ENCODE measurements around the gene KDM5B. TPM values are rescaled to one million over a fixed set of nuclear protein-coding genes. Genes with fewer than 3 reads are reported as not detected.

Gene KDM5B
- polyA plus RNA-seq, 3 donors: 3.4 to 12.5 (median 10.6) TPM

DNA sequence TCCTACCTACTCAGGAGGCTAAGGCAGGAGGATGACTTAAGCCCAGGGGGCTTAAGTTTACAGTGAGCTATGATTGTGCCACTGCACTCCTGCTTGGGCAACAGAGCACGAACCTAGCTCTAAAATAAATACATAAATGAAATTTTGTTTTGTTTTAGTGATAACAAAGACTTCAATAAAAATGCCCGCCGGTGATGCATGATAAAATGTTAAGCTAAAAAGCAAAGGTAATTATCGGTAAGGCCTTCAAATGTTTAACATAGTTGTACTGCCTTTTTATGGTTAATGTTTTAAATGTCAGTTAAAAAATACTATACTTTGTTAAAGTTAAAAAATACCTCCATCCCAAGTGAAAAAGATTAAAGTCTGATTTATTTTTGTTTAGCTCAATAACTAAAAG lies 27.0 kb downstream of the KDM5B start:
- H3K9me3 ChIP-seq (replicated peaks in 1 of 2; ENCODE audit: control insufficient read depth in 1 of 2, insufficient read depth in 1 of 2, low read length in 2 of 2): no peaks in the 10 kb centered on the region
- Mint-ChIP-seq H3K9me3 (peaks cover 0 to 2% (median 0%) of the 10 kb centered on the region in 7 donors), H3K4me1 (peaks cover 3% of the 10 kb centered on the region), H3K27me3 (ENCODE audit: low read depth in 3 of 3) (no peaks in the 10 kb centered on the region), H3K27ac (no peak overlapping the region), H3K4me3 (no peak overlapping the region), H3K36me3 (peaks cover 4 to 9% of the 10 kb centered on the region in 2 donors)
- TF ChIP-seq, protein P1, sequence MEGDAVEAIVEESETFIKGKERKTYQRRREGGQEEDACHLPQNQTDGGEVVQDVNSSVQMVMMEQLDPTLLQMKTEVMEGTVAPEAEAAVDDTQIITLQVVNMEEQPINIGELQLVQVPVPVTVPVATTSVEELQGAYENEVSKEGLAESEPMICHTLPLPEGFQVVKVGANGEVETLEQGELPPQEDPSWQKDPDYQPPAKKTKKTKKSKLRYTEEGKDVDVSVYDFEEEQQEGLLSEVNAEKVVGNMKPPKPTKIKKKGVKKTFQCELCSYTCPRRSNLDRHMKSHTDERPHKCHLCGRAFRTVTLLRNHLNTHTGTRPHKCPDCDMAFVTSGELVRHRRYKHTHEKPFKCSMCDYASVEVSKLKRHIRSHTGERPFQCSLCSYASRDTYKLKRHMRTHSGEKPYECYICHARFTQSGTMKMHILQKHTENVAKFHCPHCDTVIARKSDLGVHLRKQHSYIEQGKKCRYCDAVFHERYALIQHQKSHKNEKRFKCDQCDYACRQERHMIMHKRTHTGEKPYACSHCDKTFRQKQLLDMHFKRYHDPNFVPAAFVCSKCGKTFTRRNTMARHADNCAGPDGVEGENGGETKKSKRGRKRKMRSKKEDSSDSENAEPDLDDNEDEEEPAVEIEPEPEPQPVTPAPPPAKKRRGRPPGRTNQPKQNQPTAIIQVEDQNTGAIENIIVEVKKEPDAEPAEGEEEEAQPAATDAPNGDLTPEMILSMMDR (IDR thresholded peaks at IDR 0.05): no peak
- peaks cover 61% of the 10 kb centered on the region for H3K79me2 ChIP-seq (ENCODE audit: insufficient read depth, low read length)
- peaks cover 69% of the 10 kb centered on the region for H4K20me1 ChIP-seq (ENCODE audit: insufficient read depth, low read length)
- no peak for DNase-seq
- no peak overlapping the region for H3K4me2 ChIP-seq (replicated peaks; ENCODE audit: extremely low read depth, low read length, poor library complexity, severe bottlenecking)
- no peak overlapping the region for H3K9ac ChIP-seq (ENCODE audit: insufficient read depth, low read length, poor library complexity, severe bottlenecking)
- H3K36me3 ChIP-seq (replicated peaks in 1 of 2; ENCODE audit: control insufficient read depth in 1 of 2, insufficient read depth in 2 of 2, low read length in 2 of 2): peaks cover under 1% of the 10 kb centered on the region in 2 donors
- intact Hi-C loops (cut with micrococcal nuclease): no loop called here
- no peaks in the 10 kb centered on the region for H3K27me3 ChIP-seq (ENCODE audit: control insufficient read depth in 2 of 2, insufficient read depth in 2 of 2, low read length in 2 of 2)
- no peak overlapping the region for H3K27ac ChIP-seq (ENCODE audit: low read depth in 1 of 2, low read length in 2 of 2)
- no peak overlapping the region for H2AFZ ChIP-seq (ENCODE audit: insufficient read depth, low read depth, low read length, poor library complexity, severe bottlenecking)
- H3K4me1 ChIP-seq (ENCODE audit: control insufficient read depth in 1 of 2, insufficient read depth in 2 of 2, low read length in 2 of 2): no peaks in the 10 kb centered on the region
- H3K4me3 ChIP-seq (replicated peaks in 1 of 3; ENCODE audit: low read depth in 2 of 3, low read length in 3 of 3): no peak overlapping the region
- no CpG with 5 or more reads among the region's 4 CpGs for WGBS (ENCODE audit: insufficient coverage)

DNA sequence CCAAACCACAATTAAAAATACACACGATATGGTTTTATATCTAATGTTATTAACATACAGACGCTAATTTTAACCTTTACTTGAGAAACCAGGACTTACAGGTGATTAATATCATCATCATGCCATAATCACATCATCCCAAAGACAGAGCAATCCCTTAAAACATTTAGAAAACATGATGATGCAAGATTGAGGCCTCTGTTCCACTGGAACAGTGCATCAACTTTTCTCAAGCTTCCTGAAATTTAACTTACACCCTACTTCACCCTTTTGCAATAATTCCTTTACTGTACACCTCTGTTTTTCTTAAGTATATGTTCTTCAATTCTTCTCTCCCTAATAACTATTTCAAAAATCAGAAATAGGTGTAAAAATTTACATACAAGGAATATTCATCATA lies 38.1 kb downstream of the KDM5B start:
- Histone ChIP-seq H3K79me2 (ENCODE audit: insufficient read depth, low read length) (no peaks in the 10 kb centered on the region), H4K20me1 (ENCODE audit: insufficient read depth, low read length) (no peaks in the 10 kb centered on the region), H2AFZ (ENCODE audit: insufficient read depth, low read depth, low read length, poor library complexity, severe bottlenecking) (no peak overlapping the region), H3K9ac (ENCODE audit: insufficient read depth, low read length, poor library complexity, severe bottlenecking) (no peak overlapping the region), H3K4me1 (ENCODE audit: control insufficient read depth in 1 of 2, insufficient read depth in 2 of 2, low read length in 2 of 2) (no peaks in the 10 kb centered on the region), H3K4me2 (replicated peaks; ENCODE audit: extremely low read depth, low read length, poor library complexity, severe bottlenecking) (no peak overlapping the region), H3K27me3 (ENCODE audit: control insufficient read depth in 2 of 2, insufficient read depth in 2 of 2, low read length in 2 of 2) (no peaks in the 10 kb centered on the region), H3K4me3 (replicated peaks in 1 of 3; ENCODE audit: low read depth in 2 of 3, low read length in 3 of 3) (no peak overlapping the region), H3K9me3 (replicated peaks in 1 of 2; ENCODE audit: control insufficient read depth in 1 of 2, insufficient read depth in 1 of 2, low read length in 2 of 2) (no peaks in the 10 kb centered on the region), H3K36me3 (replicated peaks in 1 of 2; ENCODE audit: control insufficient read depth in 1 of 2, insufficient read depth in 2 of 2, low read length in 2 of 2) (peaks cover 46 to 69% of the 10 kb centered on the region in 2 donors), H3K27ac (ENCODE audit: low read depth in 1 of 2, low read length in 2 of 2) (no peak overlapping the region)
- Mint-ChIP-seq H3K27ac (no peak overlapping the region), H3K36me3 (peaks cover 58 to 65% of the 10 kb centered on the region in 2 donors), H3K4me1 (no peaks in the 10 kb centered on the region), H3K4me3 (no peak overlapping the region), H3K27me3 (ENCODE audit: low read depth in 3 of 3) (no peaks in the 10 kb centered on the region), H3K9me3 (no peaks in the 10 kb centered on the region)
- WGBS (ENCODE audit: insufficient coverage): no CpG with 5 or more reads among the region's 2 CpGs
- intact Hi-C loops (cut with micrococcal nuclease): no loop called here
- TF ChIP-seq, protein P1 (IDR thresholded peaks at IDR 0.05): no peak
- no peak for DNase-seq

All from CD14-positive monocyte (primary cell).